K562 (cell line): ENCODE data around the gene METAP2. TPM values are rescaled to one million over a fixed set of nuclear protein-coding genes. Genes with fewer than 3 reads are reported as not detected.

Source experiments
- ATAC-seq: fragments of 200-7000 bp; cut with Tn5 transposase; 3 replicates; pipeline ENCODE4 v1.9.1; 2020; ENCODE audit warnings: moderate library complexity
- BruUV-seq: library from RNA; stranded (reverse); fragments of 400-500 nt; replicated peaks from 2 replicates; lab custom pipeline; 2021; lab: Mats Ljungman, UMichigan
- CTCF ChIA-PET: fragments of 300-600 bp; formaldehyde crosslinking; extraction: SDS; loops from one replicate; lab custom pipeline; 2021; ENCODE audit warnings: low intra/inter-chr PET ratio; lab: Yijun Ruan, JAX
- POLR2A ChIA-PET: fragments of 300-600, 350-650 bp; sonication (Branson Sonifier 250); formaldehyde crosslinking; extraction: SDS; loops from one replicate; lab custom pipeline; 2021; ENCODE audit warnings: antibody characterized with exemption, inconsistent platforms; lab: Yijun Ruan, JAX
- DNase-seq, 4 experiments: peaks; one replicate each; pipeline versions ENCODE4 v3.0.0 to v3.0.0-alpha.2; 2011 to 2018; ENCODE audit warnings: low spot score in 3 of 4, mixed read lengths in 3 of 4; ENCODE audit errors: extremely low read depth in 1 of 4
- FAIRE-seq: peaks from 2 replicates; lab custom pipeline; 2011; peaks lifted over from hg19 to GRCh38; lab: Jason Lieb, UNC
- H2AFZ ChIP-seq: 2 replicates; pipeline ENCODE4 v1.6.0; 2011; ENCODE audit warnings: low read depth, low read length, control low read depth, inconsistent platforms
- H3K27ac ChIP-seq: fragments of 200-600 bp; 3 replicates; pipeline ENCODE4 v1.8.0; 2011; ENCODE audit warnings: low read depth, mild to moderate bottlenecking, control low read depth, inconsistent platforms, low read length, moderate library complexity, mixed read lengths; ENCODE audit errors: extremely low read depth
- H3K27me3 ChIP-seq, 2 experiments: fragments of 300-600 bp in 1 of 2; 2 replicates in 1 of 2; 3 replicates in 1 of 2; pipeline versions ENCODE4 v1.6.0 to v1.8.0; 2011; ENCODE audit warnings: inconsistent platforms in 2 of 2, low read length in 2 of 2, mild to moderate bottlenecking in 1 of 2, mixed read lengths in 1 of 2, moderate library complexity in 1 of 2; ENCODE audit not compliant: control insufficient read depth in 2 of 2, insufficient read depth in 2 of 2
- H3K36me3 ChIP-seq: fragments of 300-600 bp; 3 replicates; pipeline ENCODE4 v1.8.0; 2011; ENCODE audit warnings: mild to moderate bottlenecking, low read length, inconsistent platforms; ENCODE audit not compliant: control insufficient read depth, insufficient read depth
- H3K4me1 ChIP-seq, 2 experiments: fragments of 200-600 bp in 1 of 2; replicated peaks in 1 of 2; 2 replicates in 1 of 2; 3 replicates in 1 of 2; pipeline versions ENCODE4 v1.5.1 to v1.8.0; 2011; ENCODE audit warnings: inconsistent platforms in 2 of 2, low read length in 2 of 2, mild to moderate bottlenecking in 1 of 2, mixed read lengths in 1 of 2, moderate library complexity in 1 of 2; ENCODE audit not compliant: control insufficient read depth in 2 of 2, insufficient read depth in 2 of 2
- H3K4me2 ChIP-seq: 2 replicates; pipeline ENCODE4 v1.6.1; 2011; ENCODE audit warnings: low read length, control low read depth, inconsistent platforms, mixed read lengths; ENCODE audit not compliant: insufficient read depth
- H3K4me3 ChIP-seq: fragments of 200-600 bp; sonication (generic), shearing (Covaris generic); 2 replicates; pipeline ENCODE4 v1.5.1; 2016; ENCODE audit warnings: control low read depth, inconsistent platforms
- H3K79me2 ChIP-seq: fragments of 200-600 bp; 3 replicates; pipeline ENCODE4 v1.8.0; 2011; ENCODE audit warnings: low read length, inconsistent platforms; ENCODE audit not compliant: control insufficient read depth, insufficient read depth
- H3K9ac ChIP-seq, 2 experiments: 2 replicates each; pipeline versions ENCODE4 v1.6.0 to v1.6.1; 2011; ENCODE audit warnings: low read depth in 2 of 2, low read length in 2 of 2, control low read depth in 1 of 2, inconsistent platforms in 1 of 2, mild to moderate bottlenecking in 1 of 2, mixed read lengths in 1 of 2; ENCODE audit not compliant: insufficient read depth in 1 of 2
- H3K9me1 ChIP-seq: one replicate; pipeline ENCODE4 v1.6.0; 2011; ENCODE audit warnings: inconsistent platforms, mild to moderate bottlenecking, low read length, moderate library complexity; ENCODE audit not compliant: control insufficient read depth, insufficient read depth
- H3K9me3 ChIP-seq: replicated peaks from 2 replicates; pipeline ENCODE4 v1.5.1; 2011; ENCODE audit warnings: low read depth, low read length, inconsistent platforms; ENCODE audit not compliant: control insufficient read depth, insufficient read depth
- H4K20me1 ChIP-seq: replicated peaks from 2 replicates; pipeline ENCODE4 v1.6.1; 2011; ENCODE audit warnings: low read length, inconsistent platforms, mixed read lengths; ENCODE audit not compliant: control insufficient read depth, insufficient read depth
- ELK3 ChIP-seq: fragments of 450-650 bp; formaldehyde crosslinking; IDR thresholded peaks from 2 replicates; pipeline ENCODE4 v1.4.0; 2020; ENCODE audit warnings: mild to moderate bottlenecking
- EWSR1 ChIP-seq: fragments of 450-650 bp; IDR thresholded peaks from 2 replicates; pipeline ENCODE4 v1.6.1; 2018; ENCODE audit warnings: borderline replicate concordance, mild to moderate bottlenecking, low read depth, moderate library complexity; ENCODE audit not compliant: partially characterized antibody
- HMG20A ChIP-seq: fragments of 450-650 bp; formaldehyde crosslinking; conservative IDR thresholded peaks from 2 replicates; pipeline ENCODE4 v1.4.0; 2020; ENCODE audit warnings: mild to moderate bottlenecking, mixed read lengths
- LARP7 ChIP-seq: fragments of 450-650 bp; IDR thresholded peaks from 2 replicates; pipeline ENCODE4 v1.6.1; 2016
- ZBTB40 ChIP-seq, 2 experiments: fragments of 450-650 bp in 1 of 2; sonication (generic) in 1 of 2; formaldehyde crosslinking in 1 of 2; IDR thresholded peaks; 2 replicates each; pipeline versions ENCODE4 v1.7.1 to v1.9.0; 2016 to 2022; ENCODE audit warnings: inconsistent platforms in 1 of 2, mild to moderate bottlenecking in 1 of 2, missing genetic modification reagents in 1 of 2
- WGBS: fragments of 100-300 bp; shearing (Covaris generic); methylation state at CpG from one replicate; pipeline ENCODE4 v1.1.6; 2016; ENCODE audit warnings: low coverage, mixed read lengths; ENCODE audit not compliant: insufficient coverage; ENCODE audit errors: missing lambda C conversion rate; 5-methylcytosine and 5-hydroxymethylcytosine counted together
- in situ Hi-C: fragments of 300-500 bp; cut with MboI; formaldehyde crosslinking; loops from 4 replicates; pipeline ENCODE4 v1.15.0; 2018; ENCODE audit warnings: inconsistent platforms, mixed read lengths
- intact Hi-C: fragments of 100-400 bp; cut with micrococcal nuclease; formaldehyde crosslinking; loops from 2 replicates; pipeline ENCODE4 v1.14.2; 2022
- polyA plus RNA-seq, 8 experiments: library from polyadenylated mRNA; depleted of rRNA in 4 of 8; stranded (reverse) in 5 of 8; unstranded in 3 of 8; fragments of >200 nt; fragmentation: Nextera tagmentation in 2 of 8; fragmentation: Illumina TruSeq in 1 of 8; extraction: Ambion mirVana in 2 of 8; extraction: Trizol in 1 of 8; gene quantifications; 2 replicates each; pipeline versions ENCODE4 v1.2.1 to v1.2.3, GENCODE V29; 2011 to 2014; ENCODE audit warnings: inconsistent platforms in 1 of 8, missing spikeins in 1 of 8
- total RNA-seq, 7 experiments: library from RNA; depleted of rRNA in 6 of 7; stranded (reverse); fragments of >200 nt in 6 of 7; fragmentation: Illumina TruSeq in 2 of 7; extraction: Trizol in 2 of 7; gene quantifications; 2 replicates each; pipeline versions ENCODE4 v1.2.1 to v1.2.3, GENCODE V29; 2011 to 2021; ENCODE audit warnings: low replicate concordance in 1 of 7

METAP2 gene
- total and polyA plus RNA-seq, 9 of the 15 experiments (the other 6 are each of a cell fraction or from before 2014, with no cell fraction given), result 75.5 to 205 (median 164) TPM

- ATAC-seq (no peak), FAIRE-seq (no peak), DNase-seq (no peak)
- WGBS, result 34% methylated on average over 3 of the region's 3 CpGs
- Histone ChIP-seq H3K79me2 (no peaks in the 10 kb centered on the region), H3K27me3 (peaks cover 11 to 17% of the 10 kb centered on the region in 2 experiments; a peak in 4 of 5 replicates), H3K9me1 (no peaks in the 10 kb centered on the region), H3K36me3 (no peaks in the 10 kb centered on the region), H3K4me3 (no peak overlapping the region), H2AFZ (no peak overlapping the region), H3K4me1 (no peaks in the 10 kb centered on the region), H3K9ac (no peak overlapping the region), H3K4me2 (no peak overlapping the region), H3K27ac (no peak overlapping the region), H4K20me1 (no peaks in the 10 kb centered on the region), H3K9me3 (no peaks in the 10 kb centered on the region)
- TF ChIP-seq LARP7 (no peak), EWSR1 (no peak), HMG20A (CRISPR knock-in tag) (no peak), ELK3 (CRISPR knock-in tag) (no peak), ZBTB40 (IDR thresholded peaks at IDR 0.05) (peak; percentile 54), ZBTB40 (CRISPR knock-in tag; IDR thresholded peaks at IDR 0.05) (no peak)
- ChIA-PET CTCF (no interaction called here), POLR2A (no interaction called here)
- no TSS peak for BruUV-seq
- in situ Hi-C loops (no loop called here), intact Hi-C loops (no loop called here)
Measured at GRCh38 chr12:95435355-95435754, 38.6 kb upstream of the METAP2 start.
